ENCODE data around the gene LRRC8C.

DNA sequence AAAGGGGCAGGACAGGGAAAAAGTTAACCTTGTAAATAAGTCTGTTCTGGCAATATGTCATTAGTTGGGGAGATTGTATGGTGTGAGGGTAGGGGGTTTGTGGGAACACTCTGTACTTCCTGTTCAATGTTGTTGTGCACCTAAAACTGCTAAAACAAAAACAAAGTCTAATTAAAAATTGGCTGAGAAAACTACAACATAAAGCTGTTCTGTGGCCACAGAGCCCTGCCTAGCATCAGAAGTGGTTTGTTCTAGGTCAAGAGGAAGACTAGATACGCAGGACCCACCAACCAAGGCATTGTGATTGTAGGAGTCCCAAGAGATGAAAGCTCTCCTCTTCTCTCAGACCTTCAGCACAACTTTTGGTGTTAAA lies 106.9 kb downstream of the LRRC8C start:
- TF ChIP-seq, protein P1, sequence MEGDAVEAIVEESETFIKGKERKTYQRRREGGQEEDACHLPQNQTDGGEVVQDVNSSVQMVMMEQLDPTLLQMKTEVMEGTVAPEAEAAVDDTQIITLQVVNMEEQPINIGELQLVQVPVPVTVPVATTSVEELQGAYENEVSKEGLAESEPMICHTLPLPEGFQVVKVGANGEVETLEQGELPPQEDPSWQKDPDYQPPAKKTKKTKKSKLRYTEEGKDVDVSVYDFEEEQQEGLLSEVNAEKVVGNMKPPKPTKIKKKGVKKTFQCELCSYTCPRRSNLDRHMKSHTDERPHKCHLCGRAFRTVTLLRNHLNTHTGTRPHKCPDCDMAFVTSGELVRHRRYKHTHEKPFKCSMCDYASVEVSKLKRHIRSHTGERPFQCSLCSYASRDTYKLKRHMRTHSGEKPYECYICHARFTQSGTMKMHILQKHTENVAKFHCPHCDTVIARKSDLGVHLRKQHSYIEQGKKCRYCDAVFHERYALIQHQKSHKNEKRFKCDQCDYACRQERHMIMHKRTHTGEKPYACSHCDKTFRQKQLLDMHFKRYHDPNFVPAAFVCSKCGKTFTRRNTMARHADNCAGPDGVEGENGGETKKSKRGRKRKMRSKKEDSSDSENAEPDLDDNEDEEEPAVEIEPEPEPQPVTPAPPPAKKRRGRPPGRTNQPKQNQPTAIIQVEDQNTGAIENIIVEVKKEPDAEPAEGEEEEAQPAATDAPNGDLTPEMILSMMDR (IDR thresholded peaks at IDR 0.05 in 2 of 3, conservative IDR thresholded peaks at IDR 0.05 in 1 of 3; ENCODE audit: borderline replicate concordance in 1 of 3, insufficient read depth in 1 of 3, low read depth in 2 of 3, low read length in 2 of 3) = no peak
- TF ChIP-seq ZFX (IDR thresholded peaks at IDR 0.05) (no peak), JUND (IDR thresholded peaks at IDR 0.05) (no peak), EZH2 (IDR thresholded peaks at IDR 0.05) (no peak), POLR2AphosphoS5 (IDR thresholded peaks at IDR 0.05; ENCODE audit: low read depth, low read length) (no peak), POLR2A (IDR thresholded peaks at IDR 0.05; ENCODE audit: borderline replicate concordance, extremely low read depth, insufficient read depth, insufficient read length) (no peak), CBX3 (IDR thresholded peaks at IDR 0.05; ENCODE audit: low read depth) (no peak), SIN3A (IDR thresholded peaks at IDR 0.05; ENCODE audit: low read depth) (no peak), SP1 (IDR thresholded peaks at IDR 0.05; ENCODE audit: low read depth) (no peak), RAD21 (IDR thresholded peaks at IDR 0.05; ENCODE audit: low read depth) (no peak)
- TF ChIP-seq, protein P2, sequence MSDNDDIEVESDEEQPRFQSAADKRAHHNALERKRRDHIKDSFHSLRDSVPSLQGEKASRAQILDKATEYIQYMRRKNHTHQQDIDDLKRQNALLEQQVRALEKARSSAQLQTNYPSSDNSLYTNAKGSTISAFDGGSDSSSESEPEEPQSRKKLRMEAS (IDR thresholded peaks at IDR 0.05) = no peak
- TF ChIP-seq, protein P3, sequence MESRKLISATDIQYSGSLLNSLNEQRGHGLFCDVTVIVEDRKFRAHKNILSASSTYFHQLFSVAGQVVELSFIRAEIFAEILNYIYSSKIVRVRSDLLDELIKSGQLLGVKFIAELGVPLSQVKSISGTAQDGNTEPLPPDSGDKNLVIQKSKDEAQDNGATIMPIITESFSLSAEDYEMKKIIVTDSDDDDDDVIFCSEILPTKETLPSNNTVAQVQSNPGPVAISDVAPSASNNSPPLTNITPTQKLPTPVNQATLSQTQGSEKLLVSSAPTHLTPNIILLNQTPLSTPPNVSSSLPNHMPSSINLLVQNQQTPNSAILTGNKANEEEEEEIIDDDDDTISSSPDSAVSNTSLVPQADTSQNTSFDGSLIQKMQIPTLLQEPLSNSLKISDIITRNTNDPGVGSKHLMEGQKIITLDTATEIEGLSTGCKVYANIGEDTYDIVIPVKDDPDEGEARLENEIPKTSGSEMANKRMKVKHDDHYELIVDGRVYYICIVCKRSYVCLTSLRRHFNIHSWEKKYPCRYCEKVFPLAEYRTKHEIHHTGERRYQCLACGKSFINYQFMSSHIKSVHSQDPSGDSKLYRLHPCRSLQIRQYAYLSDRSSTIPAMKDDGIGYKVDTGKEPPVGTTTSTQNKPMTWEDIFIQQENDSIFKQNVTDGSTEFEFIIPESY (IDR thresholded peaks at IDR 0.05; ENCODE audit: extremely low read depth, insufficient replicate concordance, low read length) = no peak

All from HCT116 (cell line).